ENCODE measurements around the gene MIS12.

DNA sequence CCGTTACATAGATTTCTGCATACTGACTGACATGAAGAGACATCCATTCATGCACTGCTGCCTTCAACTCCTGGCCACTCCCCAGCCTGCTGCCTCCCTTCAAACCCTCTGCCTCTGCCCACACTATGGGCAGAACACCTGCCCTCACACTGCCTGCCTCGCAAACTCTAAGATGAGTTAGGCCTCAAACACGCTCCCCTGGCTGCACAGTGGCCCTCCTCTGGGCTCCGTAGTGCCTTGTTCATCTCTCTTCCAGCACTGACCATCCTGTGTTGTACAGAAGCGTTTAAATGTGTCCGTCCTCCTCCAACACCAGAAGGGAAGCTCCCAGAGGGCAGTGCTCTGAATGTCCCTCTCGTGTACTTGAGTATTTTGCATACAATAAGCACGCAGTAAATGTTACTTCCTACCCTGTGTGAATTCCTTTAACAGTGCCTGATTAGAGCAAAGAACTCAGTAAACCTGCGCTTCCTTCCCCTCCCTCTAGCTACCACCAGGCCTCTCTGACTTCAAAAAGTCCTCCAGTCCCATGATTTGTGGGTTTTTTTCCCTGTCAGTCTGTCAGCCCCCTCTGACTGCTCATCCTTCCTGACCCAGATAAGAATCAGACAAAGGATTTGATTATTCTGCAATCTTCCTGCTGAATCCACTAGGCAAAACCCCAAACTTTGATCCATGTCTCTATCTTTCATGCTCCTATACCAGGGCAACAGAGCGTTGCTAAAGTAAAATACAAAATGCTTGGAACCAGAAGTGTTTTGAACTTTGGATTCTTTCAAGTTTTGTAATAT, 21.5 kb upstream of the MIS12 start:
- no peak for TF ChIP-seq GABPB1 (CRISPR knock-in tag; IDR thresholded peaks at IDR 0.05)
- TF ChIP-seq ZFP36 (IDR thresholded peaks at IDR 0.05; ENCODE audit: low read depth, low read length, partially characterized antibody) = no peak
- no peak for TF ChIP-seq HDAC6 (IDR thresholded peaks at IDR 0.05; ENCODE audit: low read depth, low read length)
- TF ChIP-seq NCOA1 (IDR thresholded peaks at IDR 0.05; ENCODE audit: low read depth) = no peak
- TF ChIP-seq ZNF561 (CRISPR knock-in tag; conservative IDR thresholded peaks at IDR 0.05) = no peak
- TF ChIP-seq RCOR1 (IDR thresholded peaks at IDR 0.05; ENCODE audit: borderline replicate concordance in 1 of 2, low read depth in 2 of 2, low read length in 2 of 2) = no peak
- no peak for TF ChIP-seq ZNF785 (CRISPR knock-in tag; IDR thresholded peaks at IDR 0.05)
- no peak for TF ChIP-seq TOE1 (IDR thresholded peaks at IDR 0.05; ENCODE audit: borderline replicate concordance)
- no peak for TF ChIP-seq TOE1 (CRISPR knock-in tag; IDR thresholded peaks at IDR 0.05; ENCODE audit: borderline replicate concordance, low read depth)
- no peak for TF ChIP-seq SRSF1 (IDR thresholded peaks at IDR 0.05; ENCODE audit: low read depth, low read length)
- TF ChIP-seq POLR2A (conservative IDR thresholded peaks at IDR 0.05) = no peak

Measured in K562 (cell line).